HG03064 (cell line): Measurements from ENCODE around the gene GALNT1.

Experiments used
- ATAC-seq: cut with Tn5 transposase; IDR thresholded peaks from one replicate; pipeline ENCODE4 v1.9.1; 2021; ENCODE audit warnings: low read depth; ENCODE audit not compliant: unreplicated experiment

The GALNT1 gene

DNA sequence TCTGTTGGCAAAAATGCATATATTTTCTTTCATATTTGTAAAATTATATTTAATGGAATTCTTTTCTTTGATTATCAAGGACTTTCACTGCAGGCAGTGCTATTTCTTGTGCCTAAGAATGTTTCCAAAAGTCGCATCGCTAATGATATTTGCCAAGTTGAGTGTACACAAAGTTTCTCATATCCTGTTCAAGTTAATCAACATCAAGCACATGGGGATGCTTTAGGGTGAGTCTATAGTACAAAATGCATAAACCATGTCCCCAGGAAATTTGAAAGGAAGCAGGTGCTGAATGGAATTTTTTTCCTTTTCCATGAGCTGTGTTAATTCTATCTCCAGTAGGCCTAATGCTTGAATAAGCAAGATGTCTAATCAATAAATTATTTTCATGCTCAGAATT lies 129.7 kb downstream of the GALNT1 start:
- no peak for ATAC-seq

DNA sequence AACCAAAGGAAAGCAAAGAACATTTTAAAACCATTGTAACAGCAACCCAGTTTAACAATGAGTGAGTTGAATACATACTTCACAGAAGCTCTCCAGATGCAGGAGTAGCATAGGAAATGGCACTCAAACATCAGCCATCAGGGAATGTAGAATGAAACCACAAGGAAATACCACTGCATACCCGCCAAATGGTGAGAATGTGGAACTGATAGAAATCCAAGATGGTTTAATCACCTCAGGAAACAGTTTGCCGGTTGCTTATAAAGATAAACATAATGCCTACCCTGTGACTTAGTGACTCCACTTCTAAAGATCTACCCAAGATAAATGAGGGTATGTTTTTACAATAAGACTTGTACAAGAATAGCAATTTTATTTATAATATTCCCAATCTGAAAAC lies 132.0 kb downstream of the GALNT1 start:
- no peak for ATAC-seq

DNA sequence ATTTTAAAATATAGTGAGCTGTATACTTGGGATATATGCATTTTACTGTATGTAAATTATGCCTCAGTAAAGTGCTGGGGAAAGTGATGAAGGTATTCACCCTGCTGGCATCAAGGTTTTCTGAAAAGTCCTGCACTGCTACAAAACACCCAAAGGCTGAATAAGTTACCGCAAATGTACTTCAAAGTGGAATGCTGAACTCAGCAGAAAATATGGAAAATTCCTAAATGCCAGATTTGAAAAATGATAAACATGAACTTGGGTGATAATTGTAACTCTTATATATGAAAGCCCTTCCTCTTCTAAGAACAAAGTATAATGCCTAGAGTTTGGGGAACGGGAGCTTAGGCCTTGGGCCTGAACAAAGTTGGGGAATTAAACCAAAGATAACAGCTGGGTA lies 133.0 kb downstream of the GALNT1 start:
- no peak for ATAC-seq

DNA sequence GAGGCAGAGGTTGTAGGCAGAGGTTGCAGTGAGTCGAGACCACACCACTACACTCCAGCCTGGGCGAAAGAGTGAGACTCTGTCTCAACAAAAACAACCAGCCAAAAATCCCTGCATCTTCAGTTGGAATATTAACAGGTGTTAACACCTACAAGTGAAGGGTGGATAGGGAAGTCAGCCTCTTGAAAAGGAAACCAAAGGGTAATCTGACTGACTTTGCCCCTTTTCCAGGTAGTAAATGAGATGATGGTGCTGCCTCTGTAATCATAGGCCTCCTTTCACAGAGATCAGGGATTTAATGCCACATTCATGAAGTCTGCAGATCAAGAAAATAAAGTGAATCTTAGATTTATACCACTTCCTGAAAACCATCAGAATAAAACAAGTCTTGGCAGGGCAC lies 133.6 kb downstream of the GALNT1 start:
- no peak for ATAC-seq

DNA sequence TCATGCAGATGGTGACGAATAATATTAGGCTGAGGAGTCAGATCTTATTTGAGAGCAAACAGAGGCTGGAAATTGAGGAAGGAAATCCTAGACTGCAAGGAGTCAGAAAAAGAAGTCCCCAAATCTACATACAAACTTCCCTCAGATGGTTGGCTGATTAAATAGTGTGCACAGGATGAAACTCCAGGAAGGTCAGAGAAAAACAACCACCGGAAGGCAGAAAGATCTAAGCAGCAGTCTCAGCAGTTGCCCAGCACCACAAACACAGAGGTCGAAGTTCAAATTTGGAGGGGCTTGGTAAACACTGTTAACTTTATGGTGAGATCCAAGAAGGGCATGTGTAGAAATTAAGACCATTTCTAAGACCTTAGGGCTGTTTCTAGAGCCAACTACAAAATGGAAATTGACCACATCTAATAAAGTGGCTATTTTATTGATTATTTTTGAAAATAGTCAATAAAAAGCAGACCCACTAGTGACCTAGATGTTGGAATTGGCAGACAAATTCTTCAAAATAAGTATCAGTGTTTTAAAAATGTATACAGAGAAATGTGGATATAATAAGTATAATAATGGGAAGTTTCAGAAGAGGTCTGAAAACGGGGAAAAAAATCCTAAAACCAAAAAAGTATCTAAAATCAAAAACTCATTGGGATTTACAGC lies 134.8 kb downstream of the GALNT1 start:
- ATAC-seq = no peak

DNA sequence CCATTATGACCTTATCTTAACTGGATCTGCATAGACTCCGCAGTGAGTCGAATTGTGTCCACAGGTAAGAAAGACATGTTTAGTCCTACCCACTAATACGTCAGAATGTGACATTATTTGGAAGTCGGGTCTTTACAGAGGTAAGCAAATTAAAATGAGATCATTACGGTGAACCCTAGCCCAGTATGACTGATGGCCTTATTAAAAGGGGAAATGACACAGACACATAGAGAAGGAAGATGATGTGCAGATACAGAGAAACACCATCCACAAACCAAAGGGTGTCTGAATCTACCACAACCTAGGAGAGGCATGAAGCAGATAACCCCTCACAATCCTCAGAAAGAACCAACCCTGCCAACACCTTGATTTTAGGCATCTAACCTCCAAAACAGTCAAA lies 135.6 kb downstream of the GALNT1 start:
- ATAC-seq = no peak

DNA sequence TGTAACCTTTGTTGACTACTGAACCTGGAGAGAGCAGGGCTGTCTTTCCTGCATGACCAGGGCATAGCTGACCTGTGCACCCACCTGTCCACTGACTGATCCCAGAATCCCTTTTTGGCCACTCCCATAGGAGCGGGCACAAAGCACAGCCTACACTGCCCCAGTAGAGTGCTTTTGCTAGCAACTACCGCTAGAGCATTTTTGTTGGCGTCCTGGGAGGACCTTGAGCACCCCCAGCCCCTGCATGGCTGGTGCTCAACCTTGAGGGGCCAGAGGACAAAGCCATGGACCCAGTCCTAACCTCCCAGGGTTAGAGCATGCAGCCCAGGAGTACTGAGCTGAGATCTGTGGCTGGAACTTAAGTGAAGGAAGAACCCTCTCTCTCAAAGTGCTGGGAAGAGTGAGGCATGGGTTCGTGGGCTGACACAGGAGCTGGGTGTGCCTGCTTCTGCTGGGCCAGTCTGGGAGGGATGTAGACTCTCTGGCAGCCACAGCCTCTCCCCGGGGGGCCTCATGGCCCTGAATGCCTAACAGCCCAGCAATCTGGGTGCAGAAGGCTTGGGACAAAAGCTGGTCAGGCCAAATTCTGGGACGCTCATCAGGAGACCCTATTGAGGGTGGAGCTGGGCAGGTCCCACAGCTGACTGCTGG lies 140.0 kb downstream of the GALNT1 start:
- ATAC-seq = no peak

DNA sequence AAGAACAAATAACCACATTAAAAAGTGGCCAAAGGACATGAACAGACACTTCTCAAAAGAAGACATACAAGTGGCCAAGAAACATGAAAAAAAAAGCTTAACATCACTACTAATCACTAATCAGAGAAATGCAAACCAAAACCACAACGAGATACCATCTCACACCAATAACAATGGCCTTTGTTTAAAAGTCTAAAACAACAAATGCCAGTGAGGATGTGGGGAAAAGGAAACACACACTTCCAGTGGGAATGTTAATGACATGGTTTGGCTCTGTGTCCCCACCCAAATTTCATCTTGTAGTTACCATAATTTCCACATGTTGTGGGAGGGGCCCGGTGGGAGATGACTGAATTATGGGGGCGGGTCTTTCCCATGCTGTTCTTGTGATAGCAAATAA lies 147.1 kb downstream of the GALNT1 start:
- no peak for ATAC-seq

DNA sequence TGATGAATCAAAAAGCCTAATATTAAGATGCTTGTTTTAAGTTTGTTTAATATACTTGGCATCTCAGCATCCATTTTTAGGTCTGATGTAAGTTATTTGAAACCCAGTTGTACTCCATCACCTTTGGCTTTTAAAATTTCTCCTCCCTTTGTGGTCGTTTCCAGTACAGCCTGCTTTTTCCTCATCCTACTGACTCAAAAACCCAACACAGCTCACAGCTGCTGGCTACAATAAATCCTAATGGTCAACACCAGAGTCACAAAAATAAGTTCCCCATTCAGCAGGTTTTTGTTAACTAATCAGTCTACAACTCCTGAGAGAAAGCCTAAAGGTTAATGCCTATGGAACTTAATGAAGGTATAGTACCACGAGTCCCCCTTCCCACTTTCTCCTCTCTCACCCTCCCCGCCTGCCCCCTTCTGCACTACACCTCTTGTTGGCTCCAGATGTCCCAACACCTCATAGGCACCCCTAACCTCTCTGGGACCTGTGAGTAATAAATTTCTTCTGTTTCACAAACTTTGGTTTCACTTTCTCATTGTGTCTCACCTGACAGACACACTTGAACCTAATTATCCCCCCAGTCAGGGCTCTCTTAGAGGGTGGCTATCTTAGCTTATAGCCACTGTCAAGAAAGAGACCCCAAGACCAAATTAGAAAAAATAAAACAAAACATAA lies 148.6 kb downstream of the GALNT1 start:
- no peak for ATAC-seq

DNA sequence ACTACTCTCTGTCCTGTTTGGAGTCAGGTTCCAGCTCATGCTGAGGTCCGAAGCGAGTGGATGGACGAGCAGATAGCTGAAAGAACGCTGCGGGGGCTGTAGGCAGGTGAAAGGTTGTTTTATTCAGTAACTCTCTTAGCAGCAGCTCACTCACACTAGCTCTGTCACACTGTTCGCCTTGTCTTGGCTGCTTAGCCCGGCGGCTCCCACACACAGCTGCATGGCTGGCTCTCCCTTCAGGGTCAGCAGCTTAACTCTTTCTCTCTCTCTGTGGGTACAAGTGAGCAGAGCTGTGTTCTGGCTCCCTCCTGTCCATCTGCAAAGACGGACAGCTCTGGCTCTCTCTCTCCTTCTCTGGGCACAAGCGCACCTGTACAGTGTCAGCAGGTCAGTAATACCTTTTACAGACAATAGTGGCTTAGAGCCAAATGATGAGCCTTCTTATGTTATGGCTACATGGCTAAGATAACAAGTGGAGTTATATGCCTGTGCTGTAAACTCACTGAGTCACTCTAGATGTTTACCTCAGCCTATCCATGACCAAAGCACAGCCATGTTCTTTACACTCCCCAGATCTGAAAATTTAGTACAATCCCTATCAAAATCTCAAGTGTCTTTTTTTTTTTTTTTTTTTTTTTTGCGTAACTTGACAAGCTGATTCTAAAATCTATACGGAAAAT lies 149.3 kb downstream of the GALNT1 start:
- no peak for ATAC-seq

DNA sequence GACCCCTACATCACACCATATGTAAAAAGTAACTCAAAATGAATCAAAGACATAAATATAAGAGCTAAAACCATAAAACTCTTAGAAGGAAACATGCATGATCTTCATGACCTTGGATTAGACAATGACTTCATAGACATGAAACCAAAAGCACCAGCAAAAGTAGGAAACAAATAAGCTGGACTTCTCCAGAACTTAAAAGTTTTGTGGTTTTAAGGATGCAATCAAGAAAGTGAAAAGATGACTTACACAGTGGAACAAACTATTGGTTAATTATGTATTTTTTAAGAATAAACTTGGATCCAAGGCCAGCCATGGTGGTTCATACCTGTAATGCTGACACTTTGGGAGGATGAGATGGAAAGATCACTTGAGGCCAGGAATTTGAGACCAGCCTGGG lies 150.2 kb downstream of the GALNT1 start:
- no peak for ATAC-seq

DNA sequence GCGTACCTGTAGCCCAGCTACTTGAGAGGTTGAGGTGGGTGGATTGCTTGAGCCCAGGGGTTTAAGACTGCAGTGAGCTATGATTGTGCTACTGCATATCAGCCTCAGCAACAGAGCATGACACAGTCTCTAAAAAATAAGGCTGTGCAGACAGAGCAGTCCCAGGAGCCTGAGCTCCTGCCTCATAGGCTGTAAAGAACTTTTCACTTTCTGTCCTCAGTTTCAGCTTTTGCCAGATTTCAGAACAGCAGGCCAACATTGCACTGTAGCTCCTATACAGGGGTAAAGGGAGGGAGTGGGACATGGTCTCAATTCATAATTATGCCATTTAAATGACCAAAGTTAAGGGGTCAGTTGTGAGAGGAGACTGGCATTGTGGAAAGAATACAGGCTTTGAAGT lies 150.6 kb downstream of the GALNT1 start:
- no peak for ATAC-seq

DNA sequence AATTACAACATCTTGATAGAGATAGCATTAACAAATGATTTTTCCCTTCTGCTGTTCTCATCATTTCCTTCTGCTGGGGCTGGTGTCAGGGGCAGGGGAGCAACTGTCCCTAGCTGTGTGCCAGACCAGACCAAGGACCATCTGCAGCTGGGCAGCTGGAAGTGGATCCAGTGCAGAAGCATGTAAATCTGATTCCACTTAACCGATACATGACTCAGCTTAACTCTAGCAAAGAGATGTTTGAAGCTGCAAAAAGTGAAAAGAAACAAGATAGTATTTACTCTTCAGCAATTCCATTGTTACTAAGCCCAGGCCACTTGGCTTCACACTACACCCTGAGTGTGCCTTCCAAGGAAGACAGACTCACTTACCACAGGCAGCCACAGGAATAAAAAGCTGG lies 151.1 kb downstream of the GALNT1 start:
- ATAC-seq = no peak

DNA sequence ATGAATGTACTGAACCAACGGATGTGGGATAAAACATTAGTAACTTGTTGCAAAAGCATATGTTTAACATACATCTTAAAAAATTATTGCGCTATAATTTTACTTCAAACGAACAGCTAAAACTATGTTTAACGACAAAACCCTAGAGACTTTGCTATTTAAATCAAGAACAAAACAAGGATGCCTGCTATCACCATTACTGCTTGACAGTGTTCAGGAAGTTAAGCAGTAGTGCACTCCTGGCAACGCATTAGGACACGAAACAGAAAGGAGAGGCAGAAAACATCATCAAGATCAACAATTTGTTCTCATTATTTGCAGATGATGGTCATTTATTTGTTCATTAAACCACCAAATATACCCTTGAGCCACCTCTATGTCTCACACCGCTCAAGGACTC lies 151.9 kb downstream of the GALNT1 start:
- no peak for ATAC-seq

DNA sequence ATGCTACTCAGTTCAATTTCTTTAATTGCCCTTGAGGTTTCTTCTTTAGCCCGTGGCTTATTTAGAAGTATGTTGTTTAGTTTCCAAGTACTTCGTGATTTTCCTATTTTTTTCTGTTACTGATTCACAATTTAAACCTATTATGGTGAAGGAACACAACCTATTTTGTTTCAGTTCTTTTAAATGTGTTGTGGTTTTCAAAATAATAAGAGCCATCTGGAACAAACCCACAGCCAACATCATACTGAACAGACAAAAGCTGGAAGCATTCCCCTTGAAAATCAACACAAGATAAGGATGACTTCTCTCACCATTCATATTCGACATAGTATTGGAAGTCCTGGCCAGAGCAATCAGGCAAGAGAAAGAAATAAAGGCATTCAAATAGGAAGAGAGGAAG lies 155.2 kb downstream of the GALNT1 start:
- no peak for ATAC-seq

DNA sequence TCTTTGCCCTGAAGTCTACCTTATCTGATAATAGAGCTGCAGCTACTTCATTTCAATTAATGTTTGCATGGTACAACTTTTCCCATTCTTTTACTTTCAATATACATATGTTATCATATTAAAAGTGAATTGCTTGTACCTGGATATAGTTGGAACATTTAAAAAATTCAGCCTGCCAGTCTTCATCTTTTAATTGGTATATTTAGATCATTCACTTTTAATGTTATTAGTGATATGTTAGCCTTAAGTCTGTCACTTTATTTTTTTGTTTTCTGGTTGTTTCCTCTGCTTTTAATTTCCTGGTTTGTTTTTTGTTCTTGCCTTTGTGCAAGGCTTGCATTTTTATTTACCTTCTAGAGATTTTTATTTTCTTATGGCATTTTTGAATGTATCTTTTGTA lies 158.2 kb downstream of the GALNT1 start:
- no peak for ATAC-seq

DNA sequence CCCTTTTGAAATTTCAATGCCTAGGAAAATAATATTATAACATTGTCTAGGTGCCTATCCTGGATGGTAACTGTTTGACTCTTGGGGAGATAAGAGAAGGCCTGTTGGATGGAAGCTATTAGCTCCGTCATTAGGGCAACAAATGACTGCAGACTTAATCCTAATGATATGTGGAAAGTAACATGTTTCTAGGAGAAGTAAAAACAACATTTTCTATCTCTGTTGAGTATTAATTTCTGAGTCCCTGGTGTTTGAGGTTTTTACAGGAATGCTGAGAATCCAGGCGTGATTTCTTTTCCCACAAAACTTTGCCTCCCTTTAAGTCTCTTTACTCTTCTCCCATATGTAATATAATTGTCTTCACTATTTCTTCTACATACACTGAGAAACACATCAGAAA lies 159.1 kb downstream of the GALNT1 start:
- ATAC-seq = no peak

DNA sequence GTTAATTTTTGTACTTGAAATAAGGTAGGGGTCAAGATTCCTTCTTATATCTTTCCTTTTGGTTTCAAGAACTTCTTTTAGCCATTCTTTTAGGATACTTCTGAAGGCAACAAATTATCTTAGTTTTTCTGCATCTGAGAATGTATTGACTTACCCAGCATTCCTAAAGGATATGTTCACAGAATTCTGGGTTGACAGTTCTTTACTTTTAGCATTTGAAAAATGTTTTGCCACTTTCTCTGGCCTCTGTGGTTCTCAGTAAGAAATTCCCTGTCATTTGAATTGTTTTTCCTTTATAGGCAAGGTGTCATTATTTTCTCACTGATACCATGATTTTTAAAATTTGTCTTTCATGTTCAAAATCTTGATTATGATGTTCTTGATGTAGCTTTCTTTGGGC lies 162.4 kb downstream of the GALNT1 start:
- ATAC-seq = no peak

DNA sequence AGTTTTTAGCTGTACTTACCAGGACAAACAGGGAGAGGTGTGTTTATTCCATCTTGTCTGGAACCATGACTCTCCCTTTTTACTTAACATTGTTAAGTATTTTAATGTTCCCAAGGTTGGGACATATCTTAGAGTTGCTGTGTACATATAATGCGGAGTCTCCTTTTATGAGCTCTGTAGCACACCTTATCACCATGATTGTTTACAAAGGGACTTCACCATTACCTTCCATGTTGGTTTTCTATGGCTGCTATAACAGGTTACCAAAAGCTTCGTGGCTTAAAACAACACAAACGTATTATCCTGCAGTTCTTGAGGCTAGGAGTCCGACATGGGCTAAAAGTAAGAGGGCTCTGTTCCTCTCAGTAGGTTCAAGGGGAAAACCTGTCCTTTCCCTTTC lies 164.3 kb downstream of the GALNT1 start:
- no peak for ATAC-seq

DNA sequence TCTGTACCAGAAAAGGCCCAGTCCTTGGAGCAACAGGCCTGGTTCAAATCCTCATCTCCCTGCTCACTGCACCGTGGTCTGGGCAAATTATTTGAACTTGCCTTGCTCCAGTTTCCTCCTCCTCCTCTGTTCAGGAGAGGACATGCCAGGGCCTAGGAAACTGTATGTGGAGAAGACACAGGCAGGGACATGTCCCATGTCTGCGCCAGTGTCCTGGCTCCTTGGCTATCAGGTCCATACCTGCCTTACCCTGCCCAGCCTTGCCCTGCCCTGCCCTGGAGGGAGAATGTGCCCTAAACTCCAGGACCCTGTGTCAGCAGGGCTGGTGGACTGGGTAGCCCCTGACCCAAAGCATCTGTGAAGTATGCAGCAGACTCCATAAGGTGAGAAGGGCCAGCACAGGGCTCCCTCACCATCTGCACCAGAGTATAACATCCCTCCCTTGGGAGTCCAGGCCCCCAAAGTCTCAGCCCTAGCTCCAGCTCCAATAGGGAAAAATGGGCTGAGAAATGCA lies 165.3 kb downstream of the GALNT1 start:
- ATAC-seq = no peak

DNA sequence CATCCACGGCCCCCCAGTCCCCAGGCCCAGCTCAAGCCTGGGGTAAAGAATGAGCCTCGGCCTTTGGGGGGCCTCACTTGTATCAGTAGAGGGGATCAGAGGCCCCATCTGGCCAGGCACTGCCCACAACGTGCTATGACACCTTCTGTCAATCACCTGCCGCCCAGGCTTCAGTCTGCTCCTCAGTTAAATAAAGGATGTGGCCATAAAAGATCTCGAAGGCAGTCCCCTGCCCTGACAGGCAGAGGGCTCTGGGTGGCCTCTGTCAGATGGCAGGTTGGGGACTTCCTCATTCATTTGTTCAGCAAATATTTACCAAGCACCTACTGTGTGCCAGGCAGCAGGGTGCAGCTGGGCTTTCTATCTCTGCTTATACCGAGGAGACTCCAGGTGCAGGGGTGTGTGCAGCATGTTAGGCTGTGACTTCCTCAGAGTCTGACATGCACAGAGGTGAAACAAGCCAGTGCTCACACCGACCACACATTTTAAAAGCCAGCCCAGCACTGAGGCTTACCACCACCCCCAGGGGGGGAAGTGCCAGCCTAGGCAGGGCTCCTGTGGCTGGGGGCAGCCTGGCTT lies 166.4 kb downstream of the GALNT1 start:
- ATAC-seq = no peak
